ENCODE measurements around the gene DPEP2. TPM values are rescaled to one million over a fixed set of nuclear protein-coding genes. Genes with fewer than 3 reads are reported as not detected.

Gene DPEP2
- total and polyA plus RNA-seq, 10 of the 15 experiments (the other 5 are each of a cell fraction or from before 2014, with no cell fraction given) = 0.04 to 4.0 (median 2.1) TPM

GRCh38 chr16:67971111-67971510 is 28.2 kb downstream of the DPEP2 start:
- no peak overlapping the region for H3K4me3 ChIP-seq
- no peak overlapping the region for H3K4me2 ChIP-seq (ENCODE audit: control insufficient read depth, insufficient read depth)
- ChIA-PET RAD21 (ENCODE audit: unreplicated experiment) (no interaction called here), SMC1A (ENCODE audit: uncharacterized antibody, unreplicated experiment) (interaction anchor here (0.6 kb wide), 1 partner anchor 833 kb away, joined by 3 read pairs; no protein-coding TSS in a partner anchor), POLR2A (interaction anchor here (0.8 kb wide), 1 partner anchor 12 kb away, joined by 3 read pairs; no protein-coding TSS in a partner anchor), CTCF (interaction anchor here (0.9 kb wide), 1 partner anchor 14 kb away, joined by 3 read pairs; no protein-coding TSS in a partner anchor)
- H3K79me2 ChIP-seq (ENCODE audit: control insufficient read depth, insufficient read depth, low read length) = peaks cover 20% of the 10 kb centered on the region
- H2AFZ ChIP-seq (ENCODE audit: control insufficient read depth, low read depth, low read length) = no peak overlapping the region
- TF ChIP-seq RB1 (IDR thresholded peaks at IDR 0.05; ENCODE audit: borderline replicate concordance) (no peak), PML (IDR thresholded peaks at IDR 0.05; ENCODE audit: low read length) (no peak), NFXL1 (IDR thresholded peaks at IDR 0.05; ENCODE audit: borderline replicate concordance) (no peak), NFIC (IDR thresholded peaks at IDR 0.05; ENCODE audit: low read depth, low read length) (no peak), SREBF2 (IDR thresholded peaks at IDR 0.05; ENCODE audit: low read length) (no peak), MTA3 (IDR thresholded peaks at IDR 0.05; ENCODE audit: borderline replicate concordance, low read length) (no peak), HCFC1 (IDR thresholded peaks at IDR 0.05; ENCODE audit: low read length) (no peak), KDM1A (IDR thresholded peaks at IDR 0.05; ENCODE audit: borderline replicate concordance) (no peak), STAT1 (conservative IDR thresholded peaks at IDR 0.05) (no peak)
- H3K4me1 ChIP-seq (ENCODE audit: control insufficient read depth, insufficient read depth, low read length) = peaks cover 34% of the 10 kb centered on the region
- in situ Hi-C loops (cut with MboI) (no loop called here), intact Hi-C loops (cut with micrococcal nuclease; ENCODE audit: unreplicated experiment) (no loop called here)
- H3K27ac ChIP-seq (ENCODE audit: control insufficient read depth, insufficient read depth) = no peak overlapping the region
- H4K20me1 ChIP-seq (ENCODE audit: control insufficient read depth, insufficient read depth) = no peaks in the 10 kb centered on the region
- no peaks in the 10 kb centered on the region for H3K27me3 ChIP-seq (replicated peaks in 1 of 2; ENCODE audit: control insufficient read depth in 2 of 2, insufficient read depth in 2 of 2, low read length in 1 of 2)
- BruUV-seq (replicated peaks) = no TSS peak
- no peaks in the 10 kb centered on the region for H3K36me3 ChIP-seq (ENCODE audit: control insufficient read depth in 2 of 2, insufficient read depth in 2 of 2, low read length in 1 of 2)
- ATAC-seq (no peak), DNase-seq (ENCODE audit: low read depth, low spot score) (no peak), FAIRE-seq (no peak)
- 90% methylated on average over 9 of the region's 9 CpGs for whole genome bisulfite sequencing (ENCODE audit: insufficient coverage, insufficient replicate concordance, low lambda C conversion rate, missing lambda C conversion rate)
- H3K9me3 ChIP-seq (replicated peaks; ENCODE audit: control insufficient read depth, insufficient read depth, low read length) = no peaks in the 10 kb centered on the region
- no peak overlapping the region for H3K9ac ChIP-seq (ENCODE audit: control insufficient read depth, insufficient read depth, low read length)

Data from GM12878 (cell line).